T-helper 2 cell (primary cell): ENCODE measurements around the gene FAM117A.
"Not testable (repeated sequence)": the region's sequence is repeated elsewhere in the genome, so short reads cannot be mapped to it uniquely, and the experiment has no call there.

Experiments
- DNase-seq, 5 experiments: peaks; one replicate each; pipeline versions ENCODE4 v3.0.0 to v3.0.0-alpha.2; 2012 to 2022

The FAM117A gene

DNA sequence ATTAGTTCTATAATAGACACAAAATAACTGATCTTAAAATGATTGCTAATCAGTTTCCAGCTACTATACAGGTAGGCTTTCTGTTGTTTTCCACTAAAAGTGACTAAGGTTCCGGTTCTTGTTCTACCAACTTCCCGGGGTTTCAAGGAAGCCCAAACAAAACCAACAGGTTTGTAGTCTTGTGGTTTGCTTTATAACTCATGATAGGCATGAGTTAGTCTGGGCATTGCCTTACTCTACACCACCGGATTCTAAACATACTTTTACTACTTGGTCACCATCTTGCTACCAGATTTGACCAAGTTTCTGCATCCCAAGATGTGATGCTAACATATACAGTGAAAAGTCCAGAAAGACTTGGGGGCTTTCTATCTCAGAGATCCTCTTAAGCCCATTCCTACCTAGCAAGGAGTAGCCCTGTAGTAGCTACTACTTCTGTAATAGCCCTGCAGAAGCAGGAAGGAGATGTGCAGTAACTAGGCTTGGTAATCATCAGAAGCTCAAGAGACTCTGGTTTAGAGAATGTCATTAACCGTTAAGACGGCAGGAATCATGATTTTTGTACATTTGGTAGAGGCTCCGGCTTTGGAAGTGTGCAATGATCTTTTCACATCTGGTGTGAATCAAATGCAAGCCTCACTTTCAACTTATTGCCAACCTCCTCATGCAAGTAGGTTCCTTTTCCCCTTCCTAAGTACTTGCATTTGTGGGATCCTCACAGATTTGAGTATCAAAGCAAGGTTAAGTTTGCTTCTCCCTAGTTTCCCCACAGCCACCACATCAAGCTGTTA is 1.6 kb downstream of the FAM117A start:
- DNase-seq, result no peak

- DNase-seq, result peak in 1 of 5 experiments; percentile 32
These were observed 2.9 kb downstream of the FAM117A start for GRCh38 chr17:49760932-49761558.

- no peak for DNase-seq
These were observed 3.6 kb downstream of the FAM117A start for GRCh38 chr17:49760296-49760695.

DNA sequence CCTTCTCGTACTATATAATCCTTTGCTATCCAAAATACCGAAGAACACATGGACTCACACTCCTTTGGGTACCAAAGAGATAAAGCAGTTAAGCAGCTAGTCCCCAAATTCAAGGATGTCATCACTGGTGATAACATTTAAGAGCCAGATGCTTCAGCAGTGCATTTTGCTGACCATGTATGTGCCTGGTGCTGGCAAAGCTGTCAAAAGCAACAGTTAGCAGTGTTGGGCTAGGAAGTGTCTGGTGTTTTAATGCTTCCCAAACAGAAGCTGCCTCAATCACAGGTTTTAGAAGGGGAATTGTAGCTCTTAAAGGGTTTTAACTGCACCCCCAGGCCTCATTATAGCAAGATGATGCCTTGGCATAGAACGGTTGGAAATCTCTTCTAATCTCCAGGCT is 4.7 kb downstream of the FAM117A start:
- no peak for DNase-seq

GRCh38 chr17:49758464-49759010 is 5.4 kb downstream of the FAM117A start:
- DNase-seq, result not testable (repeated sequence)

DNA sequence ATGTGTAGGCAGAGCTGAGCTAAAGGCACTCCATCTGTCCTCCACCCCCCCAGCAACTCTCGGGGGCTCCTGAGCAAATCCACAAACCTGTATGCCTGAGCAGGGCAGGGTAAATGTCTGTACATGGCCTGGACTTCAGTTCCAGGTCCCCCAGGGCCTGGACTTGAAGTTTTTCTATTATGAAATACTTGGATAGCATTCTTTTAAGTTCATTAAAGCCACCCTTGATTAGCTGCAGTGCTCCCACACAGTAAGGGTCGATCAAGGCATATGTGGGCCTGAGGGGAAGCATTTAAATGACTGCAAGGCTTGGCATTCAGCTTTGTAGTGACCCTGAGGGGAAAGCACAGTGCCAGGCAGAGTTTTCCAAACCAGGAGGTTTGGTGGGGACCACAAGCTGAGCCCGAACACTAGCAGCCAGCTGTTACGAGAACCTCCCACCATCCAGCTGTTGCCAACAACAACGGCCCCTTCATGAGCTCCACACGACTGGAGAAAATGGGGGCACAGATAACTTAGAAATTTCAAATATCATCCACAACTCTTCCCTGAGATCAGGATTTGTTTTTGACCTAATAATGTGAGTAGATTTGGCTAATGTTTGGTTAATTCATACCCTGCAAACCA is 6.7 kb downstream of the FAM117A start:
- no peak for DNase-seq

DNA sequence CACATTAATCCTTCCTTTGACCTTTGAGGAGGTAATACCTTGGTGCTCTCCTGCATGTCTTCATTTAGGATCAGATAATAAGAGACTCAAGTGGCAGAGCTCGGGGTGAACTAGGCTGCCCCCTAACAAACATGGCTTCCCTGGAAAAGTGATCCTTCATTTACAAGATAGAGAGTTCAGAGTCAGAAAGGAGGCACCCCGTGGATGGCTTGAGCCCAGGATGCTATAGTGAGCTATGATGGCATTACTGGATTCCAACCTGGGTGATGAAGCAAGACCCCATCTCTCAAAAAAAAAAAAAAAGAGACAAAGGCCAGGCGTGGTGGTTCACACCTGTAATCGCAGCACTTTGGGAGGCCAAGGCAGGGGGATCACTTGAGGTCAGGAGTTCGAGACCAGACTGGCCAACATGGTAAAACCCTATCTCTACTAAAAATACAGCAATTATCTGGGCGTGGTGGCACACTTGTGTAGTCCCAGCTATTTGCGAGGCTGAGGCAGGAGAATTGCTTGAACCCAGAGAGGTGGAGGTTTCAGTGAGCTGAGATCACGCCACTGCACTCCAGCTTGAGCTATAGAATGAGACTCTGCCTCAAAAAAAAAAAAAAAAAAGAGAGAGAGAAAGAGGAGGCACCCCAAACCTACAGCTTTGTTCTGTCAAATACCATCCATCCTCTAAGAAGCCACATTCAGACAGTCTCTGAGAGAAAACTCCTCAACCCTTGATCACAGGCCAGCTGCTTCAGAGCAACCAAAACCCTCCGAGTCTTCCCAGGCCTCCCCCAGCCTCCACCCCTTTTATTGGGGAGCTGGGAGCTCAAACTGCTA is 7.4 kb downstream of the FAM117A start:
- DNase-seq, result no peak

GRCh38 chr17:49755663-49756283 is 8.2 kb downstream of the FAM117A start:
- DNase-seq, result no peak

DNA sequence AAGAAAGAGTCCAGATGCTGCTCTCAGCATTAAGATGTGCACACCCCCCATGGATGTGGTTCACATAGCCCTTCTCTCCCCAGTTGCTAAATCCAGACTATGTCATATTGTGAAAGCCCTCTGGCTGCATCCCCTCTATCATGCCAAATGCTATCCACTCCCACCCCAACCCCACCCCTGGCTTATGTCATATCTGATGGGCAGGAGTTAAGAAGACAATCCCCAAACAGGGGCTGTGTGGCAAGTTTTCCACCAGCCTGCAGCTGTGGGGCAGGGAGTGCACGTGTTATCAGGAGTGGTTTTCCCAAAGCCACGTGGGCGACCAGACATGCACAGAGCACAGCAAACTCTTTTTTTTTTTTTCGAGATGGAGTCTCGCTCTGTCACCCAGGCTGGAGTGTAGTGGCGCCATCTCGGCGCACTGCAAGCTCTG is 10.0 kb downstream of the FAM117A start:
- DNase-seq, result no peak

DNA sequence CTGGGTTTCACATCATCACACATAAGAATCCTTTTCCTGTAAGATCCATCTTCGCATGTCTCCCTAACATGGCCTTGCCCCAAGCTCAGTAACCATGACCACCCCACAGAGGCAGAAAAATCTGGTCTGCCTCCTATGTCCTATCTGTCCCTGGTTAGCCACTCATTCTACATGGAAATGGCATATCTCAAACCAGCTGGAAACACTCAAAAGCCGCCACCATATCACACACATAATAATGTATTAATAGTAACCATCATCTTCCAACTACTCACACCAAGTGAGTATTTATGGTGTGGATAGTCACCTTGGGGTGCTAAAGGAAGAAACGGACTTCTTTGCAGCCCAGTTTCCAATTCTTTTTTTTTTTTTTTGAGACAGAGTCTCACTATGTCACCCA is 11.4 kb downstream of the FAM117A start:
- no peak for DNase-seq

GRCh38 chr17:49749730-49750129 is 14.2 kb downstream of the FAM117A start:
- DNase-seq, result no peak

DNA sequence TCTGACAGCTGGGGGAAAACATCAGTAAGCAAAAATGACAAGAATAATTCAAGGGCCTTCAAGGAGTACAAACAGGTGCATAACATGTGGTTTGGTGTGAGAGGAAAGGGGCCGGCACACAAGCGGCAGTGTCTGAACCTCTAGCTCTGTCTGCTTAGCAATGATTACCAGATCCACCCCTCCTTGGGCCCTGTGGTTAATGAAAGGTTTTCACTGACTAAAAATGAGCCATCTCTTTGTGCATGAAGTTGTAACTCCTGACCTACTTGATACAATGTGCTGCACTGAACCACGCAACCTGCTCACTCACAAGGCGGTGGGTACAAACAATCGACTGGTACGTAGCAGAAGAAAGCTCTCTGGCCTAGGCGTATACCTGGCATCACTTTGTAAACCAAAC is 15.1 kb downstream of the FAM117A start:
- DNase-seq, result peak in 4 of 5 experiments; percentile 25 to 84 (median 64)

DNA sequence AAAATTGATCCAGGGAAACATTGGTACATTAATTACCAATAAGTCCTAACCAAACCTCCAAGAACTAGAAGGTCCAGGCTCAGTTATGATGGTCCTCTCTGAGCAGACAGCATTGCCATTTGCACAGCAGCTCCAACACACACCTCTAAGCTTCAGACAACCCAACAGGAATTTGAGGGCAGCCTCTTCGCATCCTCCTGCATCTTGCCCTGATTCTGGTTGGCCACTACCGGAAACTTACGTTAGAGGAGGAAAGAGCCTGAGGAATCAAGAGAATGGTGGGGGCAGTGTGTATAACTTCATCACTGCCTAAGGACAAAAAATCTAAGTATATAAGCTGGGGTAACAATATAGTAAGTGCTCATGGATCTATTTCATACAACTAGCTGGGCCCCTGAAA is 15.7 kb downstream of the FAM117A start:
- DNase-seq, result peak in 3 of 5 experiments; percentile 18 to 75 (median 38)

GRCh38 chr17:49747632-49748031 is 16.3 kb downstream of the FAM117A start:
- DNase-seq, result no peak

GRCh38 chr17:49746791-49747490 is 17.0 kb downstream of the FAM117A start:
- peak in 3 of 5 experiments; percentile 18 to 63 (median 45) for DNase-seq

DNA sequence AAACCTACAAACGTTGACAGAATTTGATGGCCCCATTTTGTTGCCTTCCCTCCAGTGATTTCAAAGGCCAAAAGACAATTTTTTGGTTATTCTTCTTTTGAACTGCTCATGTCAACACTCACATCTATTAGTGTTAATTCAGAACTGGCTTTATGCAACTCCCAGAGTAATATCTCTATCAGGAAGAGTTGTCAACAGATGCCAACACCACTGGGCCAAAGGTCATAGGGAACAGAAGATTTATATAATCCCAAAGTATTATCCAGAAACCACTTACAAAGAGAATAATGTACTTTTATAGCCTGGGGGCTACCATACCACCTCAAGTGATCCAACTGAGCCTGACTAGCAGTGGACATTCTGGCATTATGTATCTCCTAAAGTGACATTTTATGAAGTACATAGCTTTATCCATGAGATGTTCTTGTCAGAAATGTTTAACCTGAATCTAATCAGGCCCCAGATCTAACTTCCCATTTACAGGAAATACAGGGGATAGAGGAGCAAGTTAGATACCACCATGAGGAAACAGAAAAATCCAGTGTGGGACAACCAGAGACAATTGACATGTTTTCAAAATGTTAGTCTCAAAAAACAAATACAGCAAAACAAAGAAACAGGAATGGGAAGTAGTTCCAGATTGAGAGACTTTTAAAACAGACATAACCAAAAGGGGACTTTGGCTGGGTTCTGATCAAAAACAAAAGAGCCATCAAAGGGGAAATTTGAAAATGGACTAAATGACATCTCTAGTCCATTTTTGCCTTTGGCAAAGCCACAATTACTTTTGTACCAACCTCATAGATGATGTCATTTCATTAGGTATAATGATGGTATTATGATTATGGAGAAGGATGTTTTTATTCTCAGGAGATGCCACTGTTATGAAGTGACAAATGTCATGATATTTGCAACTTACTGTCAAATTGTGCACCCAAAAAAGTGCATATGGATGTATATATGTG is 18.5 kb downstream of the FAM117A start:
- no peak for DNase-seq

DNA sequence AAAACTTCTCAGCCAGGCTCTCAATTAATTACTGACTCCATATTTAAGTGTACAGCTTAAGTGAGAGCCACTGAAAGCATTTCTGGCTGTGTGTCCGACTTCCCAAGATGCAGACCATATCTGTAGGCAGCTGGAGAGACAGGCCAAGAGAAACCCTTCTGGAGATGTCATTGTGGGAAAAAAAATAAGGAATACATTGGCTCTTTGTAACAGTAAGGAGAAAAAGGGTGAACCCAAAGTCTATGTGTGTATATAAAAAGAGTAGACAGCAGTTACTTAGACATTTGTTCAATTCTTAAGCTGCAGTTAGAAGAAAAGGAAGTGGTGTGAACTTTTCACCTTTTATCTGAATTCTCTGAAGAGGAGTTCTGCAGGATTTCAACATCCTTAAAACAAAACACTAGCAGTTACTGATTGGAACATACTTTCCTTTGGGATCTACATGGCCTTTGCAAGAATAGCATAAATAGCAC is 21.7 kb downstream of the FAM117A start:
- peak in 1 of 5 experiments; percentile 55 for DNase-seq

- peak in 1 of 5 experiments; percentile 28 for DNase-seq
These were observed 22.2 kb downstream of the FAM117A start for GRCh38 chr17:49741692-49742076.

- DNase-seq, result peak in 1 of 5 experiments; percentile 46
These were observed 22.8 kb downstream of the FAM117A start for GRCh38 chr17:49741009-49741691.
